ENCODE data around the gene OSBPL10.
"Not testable (repeated sequence)": the region's sequence is repeated elsewhere in the genome, so short reads cannot be mapped to it uniquely, and the experiment has no call there.

The OSBPL10 gene

DNA sequence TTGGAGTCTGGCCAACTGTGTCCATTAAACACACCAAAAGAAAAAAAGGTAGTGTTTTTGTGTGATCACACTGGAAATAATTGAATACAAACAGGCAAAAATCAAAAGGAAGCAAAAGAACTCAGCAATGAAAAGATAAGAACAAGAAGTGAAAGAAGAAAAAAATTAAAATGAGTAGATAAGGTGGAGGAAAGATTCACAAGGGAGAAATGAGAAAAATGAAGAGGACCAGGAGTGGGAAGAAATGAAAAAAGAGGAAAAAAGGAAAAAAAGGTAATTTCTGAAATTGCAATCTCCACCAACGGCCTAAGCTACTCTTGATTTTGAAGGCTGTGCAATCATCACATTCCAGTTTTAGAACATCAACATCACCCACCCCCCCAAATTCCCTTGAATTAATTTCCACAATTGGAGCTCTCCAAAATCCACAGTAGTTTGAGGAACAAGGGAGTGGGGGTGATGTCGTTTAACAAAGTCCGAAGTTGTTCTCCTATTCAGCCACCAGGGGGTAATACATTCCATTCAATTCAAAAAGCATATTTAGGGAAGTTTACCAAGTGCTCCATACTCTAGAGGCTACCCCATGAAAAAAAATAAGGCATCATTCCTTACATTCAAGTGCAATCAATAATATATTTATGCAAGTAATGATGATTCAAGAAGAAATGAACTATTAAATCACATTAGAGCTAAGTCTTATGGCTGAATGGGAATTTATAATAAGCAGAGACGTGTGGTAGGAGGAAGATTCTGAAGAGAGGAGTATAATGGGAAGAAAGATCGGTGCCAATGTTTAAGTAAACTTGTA, 37.9 kb upstream of the OSBPL10 start:
- no peak overlapping the region for H3K4me3 Mint-ChIP-seq
- H3K9me3 Mint-ChIP-seq = peaks cover 13% of the 10 kb centered on the region
- TF ChIP-seq, protein P1, sequence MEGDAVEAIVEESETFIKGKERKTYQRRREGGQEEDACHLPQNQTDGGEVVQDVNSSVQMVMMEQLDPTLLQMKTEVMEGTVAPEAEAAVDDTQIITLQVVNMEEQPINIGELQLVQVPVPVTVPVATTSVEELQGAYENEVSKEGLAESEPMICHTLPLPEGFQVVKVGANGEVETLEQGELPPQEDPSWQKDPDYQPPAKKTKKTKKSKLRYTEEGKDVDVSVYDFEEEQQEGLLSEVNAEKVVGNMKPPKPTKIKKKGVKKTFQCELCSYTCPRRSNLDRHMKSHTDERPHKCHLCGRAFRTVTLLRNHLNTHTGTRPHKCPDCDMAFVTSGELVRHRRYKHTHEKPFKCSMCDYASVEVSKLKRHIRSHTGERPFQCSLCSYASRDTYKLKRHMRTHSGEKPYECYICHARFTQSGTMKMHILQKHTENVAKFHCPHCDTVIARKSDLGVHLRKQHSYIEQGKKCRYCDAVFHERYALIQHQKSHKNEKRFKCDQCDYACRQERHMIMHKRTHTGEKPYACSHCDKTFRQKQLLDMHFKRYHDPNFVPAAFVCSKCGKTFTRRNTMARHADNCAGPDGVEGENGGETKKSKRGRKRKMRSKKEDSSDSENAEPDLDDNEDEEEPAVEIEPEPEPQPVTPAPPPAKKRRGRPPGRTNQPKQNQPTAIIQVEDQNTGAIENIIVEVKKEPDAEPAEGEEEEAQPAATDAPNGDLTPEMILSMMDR (IDR thresholded peaks at IDR 0.05) = peak; percentile 68
- no peak overlapping the region for H3K27ac Mint-ChIP-seq
- peaks cover 5% of the 10 kb centered on the region for H3K27me3 Mint-ChIP-seq (ENCODE audit: low read depth, poor library complexity)
- H3K36me3 Mint-ChIP-seq (ENCODE audit: low read depth) = no peaks in the 10 kb centered on the region
- DNase-seq = no peak
- H3K4me1 Mint-ChIP-seq = peaks cover 10% of the 10 kb centered on the region

DNA sequence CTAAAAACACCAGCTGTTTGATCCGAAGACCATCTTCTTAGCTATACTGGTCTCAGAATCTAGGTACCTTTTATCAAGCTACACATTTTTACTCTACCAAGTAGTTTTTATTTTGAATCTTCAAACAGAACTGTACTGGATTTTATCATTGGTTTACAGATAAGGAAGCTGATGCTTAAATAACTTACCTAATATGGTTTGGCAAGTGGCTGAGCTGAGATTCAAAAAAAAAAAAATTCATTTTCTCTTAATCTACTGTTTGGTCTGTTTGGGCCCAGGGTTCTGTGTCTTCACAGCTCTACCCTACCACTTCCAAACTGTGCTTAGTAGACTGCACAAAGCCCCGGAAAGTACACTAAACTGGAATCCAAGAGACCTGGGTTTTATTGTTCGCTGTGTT, 36.2 kb upstream of the OSBPL10 start:
- TF ChIP-seq, protein P1 (IDR thresholded peaks at IDR 0.05) = no peak
- Mint-ChIP-seq H3K4me1 (peaks cover 10% of the 10 kb centered on the region), H3K4me3 (no peak overlapping the region), H3K36me3 (ENCODE audit: low read depth) (no peaks in the 10 kb centered on the region), H3K9me3 (peaks cover 22% of the 10 kb centered on the region), H3K27ac (no peak overlapping the region), H3K27me3 (ENCODE audit: low read depth, poor library complexity) (peaks cover 9% of the 10 kb centered on the region)
- no peak for DNase-seq

DNA sequence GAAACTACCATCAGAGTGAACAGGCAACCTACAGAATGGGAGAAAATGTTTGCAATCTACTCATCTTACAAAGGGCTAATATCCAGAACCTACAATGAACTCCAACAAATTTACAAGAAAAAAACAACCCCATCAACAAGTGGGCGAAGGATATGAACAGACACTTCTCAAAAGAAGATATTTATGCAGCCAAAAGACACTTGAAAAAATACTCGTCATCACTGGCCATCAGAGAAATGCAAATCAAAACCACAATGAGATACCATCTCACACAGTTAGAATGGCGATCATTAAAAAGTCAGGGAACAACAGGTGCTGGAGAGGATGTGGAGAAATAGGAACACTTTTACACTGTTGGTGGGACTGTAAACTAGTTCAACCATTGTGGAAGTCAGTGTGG, 34.6 kb upstream of the OSBPL10 start:
- Mint-ChIP-seq H3K27ac (peak overlapping the region; percentile 59), H3K4me1 (peaks cover 10% of the 10 kb centered on the region), H3K9me3 (peaks cover 31% of the 10 kb centered on the region)
- DNase-seq; H3K36me3 Mint-ChIP-seq (ENCODE audit: low read depth); H3K27me3 Mint-ChIP-seq (ENCODE audit: low read depth, poor library complexity); H3K4me3 Mint-ChIP-seq: not testable (repeated sequence)

DNA sequence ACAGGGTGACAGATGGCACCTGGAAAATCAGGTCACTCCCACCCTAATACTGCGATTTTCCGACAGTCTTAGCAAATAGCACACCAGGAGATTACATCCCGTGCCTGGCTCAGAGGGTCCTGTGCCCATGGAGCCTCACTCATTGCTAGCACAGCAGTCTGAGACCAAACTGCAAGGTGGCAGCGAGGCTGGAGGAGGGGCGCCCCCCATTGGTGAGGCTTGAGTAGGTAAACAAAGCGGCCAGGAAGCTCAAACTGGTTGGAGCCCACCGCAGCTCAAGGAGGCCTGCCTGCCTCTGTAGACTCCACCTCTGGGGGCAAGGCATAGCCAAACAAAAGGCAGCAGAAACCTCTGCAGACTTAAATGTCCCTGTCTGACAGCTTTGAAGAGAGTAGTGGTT, 29.6 kb upstream of the OSBPL10 start:
- not testable (repeated sequence) for H3K4me3 Mint-ChIP-seq; DNase-seq; H3K27ac Mint-ChIP-seq; H3K36me3 Mint-ChIP-seq (ENCODE audit: low read depth); H3K4me1 Mint-ChIP-seq; H3K27me3 Mint-ChIP-seq (ENCODE audit: low read depth, poor library complexity)
- H3K9me3 Mint-ChIP-seq = peaks cover 33% of the 10 kb centered on the region

DNA sequence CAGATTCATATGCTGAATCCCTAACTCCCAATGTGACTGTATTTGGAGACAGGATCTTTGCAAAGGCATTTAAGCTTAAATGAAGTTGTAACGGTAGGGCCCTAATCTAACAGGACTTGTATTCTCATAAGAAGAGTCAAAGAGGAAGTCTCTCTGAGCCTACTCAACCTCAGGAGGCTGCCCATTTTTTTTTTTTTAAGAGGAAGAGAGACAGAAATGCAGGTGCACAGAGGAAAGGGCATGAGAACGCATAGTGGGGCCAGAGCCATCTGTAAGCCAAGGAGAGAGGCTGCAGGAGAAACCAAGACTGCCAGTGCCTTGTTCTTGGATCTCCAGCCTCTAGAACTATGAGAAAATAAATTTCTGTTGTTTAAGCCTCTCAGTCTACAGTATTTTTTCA, 28.9 kb upstream of the OSBPL10 start:
- peaks cover 4% of the 10 kb centered on the region for H3K4me1 Mint-ChIP-seq
- no peak overlapping the region for H3K4me3 Mint-ChIP-seq
- H3K27ac Mint-ChIP-seq = no peak overlapping the region
- TF ChIP-seq, protein P1 (IDR thresholded peaks at IDR 0.05) = no peak
- H3K27me3 Mint-ChIP-seq (ENCODE audit: low read depth, poor library complexity) = peaks cover 4% of the 10 kb centered on the region
- no peaks in the 10 kb centered on the region for H3K36me3 Mint-ChIP-seq (ENCODE audit: low read depth)
- H3K9me3 Mint-ChIP-seq = peaks cover 31% of the 10 kb centered on the region
- no peak for DNase-seq

DNA sequence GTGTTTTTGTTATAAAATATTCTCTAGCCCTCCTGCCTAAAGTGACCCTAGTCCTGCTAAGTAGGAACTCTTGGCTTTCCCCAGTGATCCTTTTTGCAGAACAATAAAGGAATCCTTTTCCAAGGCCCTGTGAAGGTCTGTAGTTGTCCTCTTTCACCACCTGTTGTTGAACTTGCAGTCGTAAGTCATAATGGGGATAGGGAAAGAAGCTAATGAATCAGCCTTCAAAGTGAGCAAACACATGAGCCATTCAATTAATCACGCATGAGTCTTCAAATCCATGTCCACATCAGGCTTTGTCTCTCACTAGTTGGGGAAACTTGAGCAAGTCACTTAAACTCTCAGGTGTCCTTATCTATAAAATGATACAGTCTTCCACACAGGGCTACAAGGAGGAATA, 28.0 kb upstream of the OSBPL10 start:
- H3K4me1 Mint-ChIP-seq = peaks cover 6% of the 10 kb centered on the region
- H3K36me3 Mint-ChIP-seq (ENCODE audit: low read depth) = no peaks in the 10 kb centered on the region
- DNase-seq = no peak
- H3K27me3 Mint-ChIP-seq (ENCODE audit: low read depth, poor library complexity) = peaks cover 8% of the 10 kb centered on the region
- H3K9me3 Mint-ChIP-seq = peaks cover 27% of the 10 kb centered on the region
- TF ChIP-seq, protein P1 (IDR thresholded peaks at IDR 0.05) = no peak
- H3K4me3 Mint-ChIP-seq = no peak overlapping the region
- no peak overlapping the region for H3K27ac Mint-ChIP-seq

Measured in nephron progenitor cell (in vitro differentiated cells).